ENCODE results near the gene STRADB.
"Not testable (repeated sequence)": the region's sequence is repeated elsewhere in the genome, so short reads cannot be mapped to it uniquely, and the experiment has no call there.

STRADB gene, protein sequence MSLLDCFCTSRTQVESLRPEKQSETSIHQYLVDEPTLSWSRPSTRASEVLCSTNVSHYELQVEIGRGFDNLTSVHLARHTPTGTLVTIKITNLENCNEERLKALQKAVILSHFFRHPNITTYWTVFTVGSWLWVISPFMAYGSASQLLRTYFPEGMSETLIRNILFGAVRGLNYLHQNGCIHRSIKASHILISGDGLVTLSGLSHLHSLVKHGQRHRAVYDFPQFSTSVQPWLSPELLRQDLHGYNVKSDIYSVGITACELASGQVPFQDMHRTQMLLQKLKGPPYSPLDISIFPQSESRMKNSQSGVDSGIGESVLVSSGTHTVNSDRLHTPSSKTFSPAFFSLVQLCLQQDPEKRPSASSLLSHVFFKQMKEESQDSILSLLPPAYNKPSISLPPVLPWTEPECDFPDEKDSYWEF

DNA sequence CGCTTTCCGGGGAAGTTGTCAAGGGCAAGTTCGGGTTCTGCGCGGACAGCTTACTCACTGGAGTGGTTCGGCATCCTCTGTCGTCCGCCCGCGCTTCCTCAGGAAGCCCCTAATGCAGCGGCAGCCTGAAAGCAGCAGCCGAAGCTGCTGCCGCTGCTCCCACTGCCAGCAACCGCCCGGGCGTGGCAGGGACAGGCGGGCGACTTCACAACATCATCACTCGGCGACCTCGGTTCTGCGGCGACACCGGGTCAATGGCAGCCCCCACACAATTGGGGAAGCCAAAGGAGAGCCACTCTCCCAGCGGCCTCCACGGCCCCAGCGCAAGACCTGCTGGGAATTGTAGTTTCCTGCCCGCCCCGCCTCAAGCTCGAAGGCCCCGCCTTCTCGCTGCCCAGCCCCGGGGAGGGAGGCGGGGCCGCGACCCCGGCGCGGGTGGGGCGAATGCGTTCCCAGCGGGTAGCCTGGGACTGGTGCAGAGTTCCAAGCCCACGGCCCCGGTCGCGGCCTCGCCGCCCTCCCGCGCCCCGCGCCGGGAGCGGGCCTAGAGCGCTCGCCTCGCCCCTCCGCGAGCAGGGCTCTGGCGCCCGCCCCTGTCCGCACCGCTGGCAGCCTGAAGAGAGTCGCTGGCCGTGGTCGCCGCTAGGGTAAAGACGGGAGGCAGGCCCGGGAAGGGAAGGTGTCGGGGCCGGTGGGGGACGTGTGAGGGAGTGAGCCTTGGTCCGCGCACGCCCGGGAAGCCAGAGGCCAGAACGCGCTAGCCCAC is at the start of gene STRADB, which contains the start of gene TRAK2:
Gene STRADB, plus strand, starts transcription at position 449 of the 766 bp plus-strand sequence. CDS start 3,101 bp downstream, outside the sequence.
Gene TRAK2, minus strand, starts transcription at position 167 of the 766 bp plus-strand sequence. CDS start 30,951 bp downstream, outside the sequence.
- DNase-seq (ENCODE audit: low spot score), result peak; percentile 95

DNA sequence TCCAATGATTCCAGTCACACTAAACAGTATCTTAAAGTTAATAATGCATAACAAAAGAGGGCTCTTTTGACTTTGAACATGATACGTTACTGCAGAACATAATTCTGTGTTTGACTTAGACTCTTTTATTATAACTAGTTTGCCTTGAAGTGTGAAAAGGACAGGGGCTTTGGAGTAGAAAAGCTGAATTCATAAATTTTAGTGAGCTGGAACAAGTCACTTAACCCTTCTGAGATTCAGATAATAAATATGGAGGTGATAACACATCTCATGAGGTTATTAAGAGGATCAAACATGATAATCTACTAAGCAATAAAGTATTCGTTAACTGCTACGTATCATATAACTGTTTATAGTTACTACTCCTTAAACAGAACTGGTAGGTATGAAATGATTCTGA is 49.7 kb upstream of the STRADB start:
- DNase-seq (ENCODE audit: low spot score), result no peak

DNA sequence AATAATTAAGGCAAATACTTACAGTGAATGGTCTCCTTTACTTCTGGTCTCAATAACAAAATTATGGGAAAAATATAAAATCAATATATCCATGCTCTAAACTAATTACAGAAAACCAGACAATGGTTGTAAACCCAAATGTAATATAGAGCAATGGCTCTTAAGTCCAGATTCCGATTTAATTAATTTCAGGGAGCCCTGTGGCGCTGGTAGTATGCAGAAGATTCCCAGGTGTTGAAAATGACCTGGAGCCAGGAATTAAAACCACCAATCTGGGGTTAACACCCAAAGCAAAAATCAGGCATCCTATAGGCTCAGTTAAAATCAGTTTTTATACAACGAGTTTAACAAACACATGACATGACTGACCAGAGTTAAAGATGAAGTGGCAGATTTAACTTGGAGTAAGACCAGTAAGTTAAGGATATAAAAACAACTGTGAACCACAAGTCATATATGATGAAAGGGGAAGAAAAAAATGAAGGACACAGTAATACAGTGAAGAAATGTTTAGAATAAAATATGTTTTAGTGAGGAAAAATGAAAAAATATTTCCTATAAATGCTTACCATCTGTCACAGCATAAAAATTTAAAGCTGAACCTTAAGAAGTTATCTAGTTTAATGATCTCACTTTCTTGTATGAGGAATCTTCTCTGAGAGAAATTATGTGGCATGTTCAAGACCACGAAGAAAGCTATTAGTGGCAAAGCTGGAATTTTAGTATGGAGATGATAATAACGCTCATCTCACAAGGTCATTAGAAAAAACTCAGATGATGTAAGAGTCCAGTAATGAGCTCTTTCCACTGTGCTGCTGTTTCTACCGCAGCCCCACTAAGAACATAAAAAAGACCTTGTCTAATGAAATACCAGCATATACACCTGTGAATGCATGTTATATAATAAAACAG is 48.6 kb upstream of the STRADB start:
- DNase-seq (ENCODE audit: low spot score), result no peak

DNA sequence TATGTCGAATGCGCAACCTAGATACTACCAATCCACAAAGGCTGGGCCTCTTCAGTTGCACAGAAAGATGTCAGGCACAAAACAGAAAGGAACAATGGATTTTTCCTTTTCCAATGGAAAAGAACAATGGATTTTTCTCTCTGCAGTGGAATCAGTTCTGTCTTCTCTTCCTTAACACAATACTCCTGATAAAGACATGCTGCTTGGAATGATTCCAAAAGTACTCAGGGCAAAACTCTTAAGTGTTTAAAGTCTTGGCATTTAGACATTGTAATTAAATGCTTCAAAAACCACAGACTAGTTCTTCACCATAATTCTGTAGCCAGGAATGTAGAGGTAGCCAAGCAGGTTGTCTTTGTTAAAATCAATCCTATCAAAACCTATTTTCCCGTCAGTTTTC is 47.7 kb upstream of the STRADB start:
- no peak for DNase-seq (ENCODE audit: low spot score)

DNA sequence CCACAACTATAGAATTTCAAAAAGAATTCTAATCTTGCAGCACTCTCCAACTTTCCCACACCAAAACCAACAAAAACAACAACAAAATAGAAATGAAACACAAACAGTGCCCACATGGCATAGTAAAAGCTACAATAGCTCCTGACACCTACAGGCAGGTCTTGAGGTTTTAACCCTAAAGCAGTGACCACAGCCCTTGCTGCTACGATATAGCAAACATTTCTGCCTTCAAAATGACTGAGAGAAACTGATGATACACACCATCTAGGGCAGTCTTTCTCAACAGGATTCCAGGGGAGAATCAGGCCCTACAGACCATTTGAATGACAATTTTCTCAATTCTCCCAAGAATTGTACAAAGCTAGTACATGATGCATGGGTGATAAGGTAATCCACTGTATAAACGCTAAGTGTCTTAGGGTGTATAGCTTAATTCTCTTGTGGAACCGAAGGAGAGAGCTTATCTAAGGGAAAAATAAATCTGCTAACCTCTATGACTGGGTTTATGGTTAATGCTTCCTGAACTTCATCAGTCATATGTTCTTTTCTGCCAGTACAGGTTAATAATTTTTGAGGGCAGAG is 46.8 kb upstream of the STRADB start:
- no peak for DNase-seq (ENCODE audit: low spot score)

DNA sequence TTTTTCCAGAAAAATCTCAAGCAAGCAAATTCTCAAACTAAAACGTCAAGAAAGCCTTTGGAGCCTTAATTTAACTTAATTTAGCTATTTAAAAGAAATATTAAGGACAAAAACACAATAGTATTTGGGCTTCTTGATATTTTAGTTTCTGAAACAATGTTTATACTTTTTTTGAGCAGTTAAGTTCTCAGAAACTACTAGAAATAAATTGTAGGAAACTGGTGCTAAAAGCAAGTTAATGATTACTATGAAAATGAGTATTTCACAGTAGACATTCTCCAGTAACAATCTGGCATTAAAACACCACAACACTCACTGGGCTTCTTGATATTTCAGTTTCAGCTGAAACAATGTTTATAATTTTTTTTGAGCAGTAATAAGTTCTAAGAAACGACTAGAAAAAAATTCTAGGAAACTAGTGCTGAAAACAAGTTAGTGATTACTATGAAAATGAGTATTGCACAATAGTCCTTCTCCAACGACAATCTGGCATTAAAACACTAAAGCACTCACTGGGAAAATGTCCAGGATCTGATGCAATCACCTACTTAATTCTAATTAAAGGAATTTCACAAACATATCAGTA is 45.4 kb upstream of the STRADB start:
- peak; percentile 51 for DNase-seq (ENCODE audit: low spot score)

DNA sequence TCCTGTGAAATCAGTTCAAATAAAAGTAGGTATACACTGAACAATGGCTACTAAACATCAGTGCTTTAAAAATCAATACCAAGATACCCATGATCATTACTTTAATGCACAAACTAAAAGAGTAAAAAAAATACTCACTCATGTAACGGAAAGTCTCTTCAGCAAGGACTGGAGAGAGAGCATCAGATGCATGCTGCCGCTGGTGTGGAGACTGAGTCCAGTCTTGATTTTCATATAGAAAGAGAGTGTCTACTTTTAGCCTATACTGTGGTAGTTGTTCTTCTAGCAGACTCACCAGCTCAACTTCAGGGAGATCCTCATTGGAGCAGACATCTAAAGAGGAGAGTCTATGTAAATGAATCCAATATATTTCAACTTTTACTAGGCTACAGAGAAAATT is 44.3 kb upstream of the STRADB start:
- DNase-seq (ENCODE audit: low spot score), result no peak

DNA sequence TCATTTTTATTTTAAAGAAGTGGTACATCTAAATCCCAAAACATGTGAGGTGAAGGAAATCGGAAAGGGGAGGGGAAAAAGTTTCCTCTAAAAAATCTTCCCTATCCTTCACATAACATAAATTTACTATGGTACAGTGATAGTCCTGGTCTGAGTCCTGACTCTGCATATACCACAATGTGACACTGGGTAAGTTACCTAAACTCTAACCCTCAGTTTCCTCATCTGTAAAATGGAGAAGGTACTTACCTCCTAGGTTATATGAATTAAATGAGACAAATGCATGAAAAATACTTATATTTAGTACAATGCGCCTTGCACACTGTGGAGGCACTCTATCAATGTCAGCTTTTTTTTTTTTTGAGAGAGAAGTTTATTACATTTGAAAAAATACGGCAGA is 42.6 kb upstream of the STRADB start:
- no peak for DNase-seq (ENCODE audit: low spot score)

DNA sequence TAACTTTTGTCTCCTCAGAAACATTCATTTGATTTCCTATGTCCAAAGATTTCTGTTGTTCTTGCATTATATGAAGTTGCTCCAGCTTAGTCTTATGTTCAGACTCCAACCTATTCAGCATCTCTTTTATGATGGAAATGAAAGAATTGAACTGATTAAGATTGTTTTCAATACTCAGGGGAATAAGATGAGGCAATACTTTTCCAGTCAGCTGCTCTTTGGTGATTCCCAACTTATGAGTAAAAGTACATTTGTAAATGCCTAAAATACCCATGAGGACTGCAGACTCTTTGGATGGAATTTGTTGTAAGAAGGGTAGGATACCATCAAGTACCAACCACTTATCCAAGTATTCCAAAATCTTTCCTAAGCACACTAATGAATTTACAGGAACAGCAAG is 40.1 kb upstream of the STRADB start:
- no peak for DNase-seq (ENCODE audit: low spot score)

DNA sequence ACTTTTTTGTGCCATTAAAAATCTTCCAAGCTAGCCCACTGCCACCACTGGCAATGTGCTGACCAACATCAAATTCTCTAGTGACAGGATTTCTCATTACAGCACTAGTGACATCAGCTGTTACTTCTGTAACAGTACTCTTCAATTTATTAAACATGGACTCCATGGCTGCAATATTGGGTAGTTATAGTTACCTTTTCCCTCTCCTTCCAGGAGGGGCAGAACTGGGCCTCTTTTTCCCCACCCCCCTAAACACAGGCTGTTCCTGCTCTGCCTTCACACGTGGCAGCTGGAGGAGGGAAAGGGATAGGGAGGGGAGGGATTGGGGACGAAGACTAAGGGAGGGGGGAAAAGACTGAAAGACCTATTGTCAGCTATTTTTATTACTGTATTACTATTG is 38.4 kb upstream of the STRADB start:
- no peak for DNase-seq (ENCODE audit: low spot score)

DNA sequence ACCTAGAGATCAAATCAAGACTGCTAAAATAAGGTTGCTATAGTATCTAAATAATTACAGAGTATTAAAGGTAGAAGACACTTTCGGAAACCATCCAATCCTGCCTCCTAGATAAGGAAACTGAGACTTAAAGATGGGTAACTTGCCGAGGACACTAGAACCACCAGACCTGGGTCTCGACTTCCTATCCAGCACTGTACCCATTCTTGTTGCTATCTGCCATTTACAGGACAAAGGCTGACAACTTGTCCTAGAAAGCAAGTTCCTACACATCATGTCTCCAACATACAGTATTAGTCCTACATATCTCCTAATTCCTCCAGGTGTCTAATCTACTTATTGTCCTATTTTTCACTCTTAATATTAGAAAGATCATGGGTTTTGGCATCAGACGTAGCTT is 38.0 kb upstream of the STRADB start:
- DNase-seq (ENCODE audit: low spot score), result no peak

DNA sequence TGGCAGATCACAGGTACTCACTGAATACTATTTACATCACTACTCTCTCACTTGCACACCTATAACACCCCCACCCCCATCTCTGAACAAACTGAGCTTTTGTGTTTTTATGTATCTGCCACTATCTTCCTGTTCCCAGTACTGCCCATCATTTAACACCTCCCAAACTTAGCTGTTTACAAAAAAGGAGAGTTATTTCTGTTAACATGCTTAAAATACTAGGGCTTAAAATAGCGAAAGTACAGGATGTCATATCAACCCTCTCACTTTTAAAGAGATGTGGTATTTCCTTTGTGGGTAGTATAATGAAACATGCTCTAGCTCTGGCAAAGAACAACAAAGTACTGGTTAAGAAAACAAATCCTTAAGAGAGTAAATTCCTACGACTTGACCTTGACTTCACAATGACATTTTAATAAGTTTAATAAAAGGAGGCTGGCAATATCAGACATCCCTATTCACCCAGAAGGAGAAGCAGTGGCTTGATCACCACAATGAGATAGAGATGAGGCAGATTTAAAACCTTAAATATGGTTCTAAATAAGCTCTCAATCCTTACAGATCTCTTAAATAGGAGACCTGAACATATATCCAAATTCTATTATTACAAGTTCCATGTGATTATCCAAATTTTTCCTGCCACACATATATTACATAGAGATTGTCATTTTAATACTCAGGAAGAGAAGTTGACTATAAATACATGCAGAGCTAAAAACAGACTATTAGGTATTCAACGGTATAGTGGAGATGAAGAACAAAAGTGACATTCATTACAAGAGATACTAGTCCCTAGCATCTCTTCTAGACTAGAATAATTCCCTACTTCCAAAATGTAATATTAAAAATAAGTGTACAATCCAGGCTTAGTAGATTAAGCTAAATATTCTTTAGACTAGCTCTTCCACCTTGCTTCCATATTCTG is 37.2 kb upstream of the STRADB start:
- DNase-seq (ENCODE audit: low spot score), result no peak

DNA sequence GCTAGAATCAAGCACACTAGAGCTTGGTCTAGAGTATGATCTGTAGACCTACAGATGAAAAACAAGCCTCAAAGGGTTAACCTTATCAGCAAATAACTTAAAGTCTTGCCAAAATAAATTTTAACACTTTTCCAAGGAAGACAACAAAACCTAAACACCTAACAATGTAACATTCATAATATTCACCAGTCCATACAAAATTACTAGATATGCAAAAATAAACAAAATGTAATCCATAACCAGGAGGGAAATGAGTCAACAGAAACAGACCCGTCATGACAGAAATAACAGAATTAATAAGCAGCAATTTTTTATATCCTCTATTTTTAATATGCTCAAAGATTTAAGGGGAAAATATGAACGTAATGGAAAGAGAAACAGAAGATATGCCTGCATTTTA is 36.4 kb upstream of the STRADB start:
- no peak for DNase-seq (ENCODE audit: low spot score)

DNA sequence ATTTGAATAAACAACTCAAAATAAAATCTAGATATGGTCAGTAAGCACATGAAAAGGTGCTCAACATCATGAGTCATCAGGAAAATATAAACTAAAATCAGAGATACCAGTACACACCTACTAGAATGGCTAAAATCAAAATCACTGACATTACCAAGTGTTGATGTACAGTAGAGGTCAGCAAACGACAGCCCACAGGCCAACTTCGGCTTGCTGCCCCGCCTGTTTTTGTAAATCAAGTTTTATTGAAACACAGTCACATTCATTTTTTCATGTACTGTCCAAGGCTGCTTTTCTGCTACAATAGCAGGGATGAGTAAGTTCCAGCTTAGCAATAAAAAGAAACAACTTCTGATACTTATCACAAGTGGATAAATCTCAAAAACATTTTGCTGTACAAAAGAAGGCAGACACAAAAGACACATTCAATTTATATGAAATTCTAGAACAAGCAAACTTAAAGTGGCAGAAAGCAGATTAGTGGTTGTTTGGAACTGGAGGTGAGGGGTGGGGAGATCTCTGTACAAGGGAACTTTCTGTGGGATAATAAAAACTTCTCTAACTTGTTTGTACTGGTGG is 32.4 kb upstream of the STRADB start:
- no peak for DNase-seq (ENCODE audit: low spot score)

DNA sequence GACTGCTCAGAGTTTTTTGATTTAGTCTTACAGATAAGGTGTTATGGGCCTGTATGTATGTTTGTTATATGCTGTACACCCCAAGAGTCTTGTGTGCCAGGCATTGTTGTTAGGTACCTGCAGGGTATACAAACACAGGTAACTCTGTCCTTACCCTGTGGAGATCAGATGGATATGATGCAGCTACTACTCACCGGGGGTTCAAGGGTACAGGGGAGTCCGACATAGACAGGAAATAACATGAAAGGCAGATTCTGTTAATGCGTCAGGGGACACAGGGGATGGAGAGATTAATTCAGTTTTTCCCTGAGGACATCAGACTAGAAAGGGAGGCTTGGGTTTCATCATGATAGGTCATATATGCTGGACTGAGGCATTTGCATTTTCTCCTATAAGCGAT is 31.6 kb upstream of the STRADB start:
- DNase-seq (ENCODE audit: low spot score), result no peak

DNA sequence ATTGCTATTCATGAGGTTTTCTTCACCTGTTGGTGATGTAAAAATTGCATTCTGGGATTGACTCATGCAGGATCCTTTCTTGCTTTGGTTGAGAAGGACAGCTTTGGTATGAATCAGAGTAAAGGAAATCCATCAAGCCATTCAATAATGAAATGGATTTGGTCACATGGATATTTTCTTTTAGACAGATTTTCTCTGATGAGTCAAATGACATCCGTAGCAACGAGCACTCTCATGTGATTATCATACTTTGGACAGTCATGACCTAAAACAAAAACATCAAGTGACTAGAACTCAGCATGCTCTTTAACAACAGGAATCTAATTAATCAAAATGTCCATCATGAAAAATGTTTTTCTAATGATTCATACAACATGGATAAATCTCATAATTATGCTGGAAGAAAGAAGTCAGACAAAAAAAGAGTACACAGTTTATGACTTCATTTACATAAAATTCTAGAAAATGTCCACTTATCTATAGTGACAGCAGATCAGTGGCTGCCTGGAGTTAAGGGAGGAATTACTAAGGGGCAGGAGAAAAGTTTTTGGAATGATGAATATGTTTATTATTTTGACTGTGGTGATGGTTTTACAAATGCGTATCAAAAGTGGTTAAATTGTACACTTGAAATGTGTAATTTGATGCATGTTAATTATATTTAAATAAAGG is 31.0 kb upstream of the STRADB start:
- DNase-seq (ENCODE audit: low spot score), result peak; percentile 83

DNA sequence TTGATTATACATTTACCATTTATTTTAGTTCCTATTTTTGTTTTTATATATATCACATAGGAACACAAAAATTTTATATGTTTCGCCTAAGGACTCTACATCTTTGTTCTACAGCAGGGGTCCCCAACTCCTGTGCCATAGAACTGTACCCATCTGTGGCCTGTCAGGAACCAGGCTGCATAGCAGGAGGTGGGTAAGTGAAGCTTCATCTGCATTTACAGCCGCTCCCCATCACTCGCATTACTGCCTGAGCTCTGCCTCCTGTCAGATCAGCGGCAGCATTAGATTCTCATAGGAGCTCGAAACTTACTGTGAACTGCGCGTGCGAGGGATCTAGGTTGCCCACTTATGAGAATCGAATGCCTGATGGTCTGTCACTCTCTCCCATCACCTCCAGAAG is 25.6 kb upstream of the STRADB start:
- no peak for DNase-seq (ENCODE audit: low spot score)

DNA sequence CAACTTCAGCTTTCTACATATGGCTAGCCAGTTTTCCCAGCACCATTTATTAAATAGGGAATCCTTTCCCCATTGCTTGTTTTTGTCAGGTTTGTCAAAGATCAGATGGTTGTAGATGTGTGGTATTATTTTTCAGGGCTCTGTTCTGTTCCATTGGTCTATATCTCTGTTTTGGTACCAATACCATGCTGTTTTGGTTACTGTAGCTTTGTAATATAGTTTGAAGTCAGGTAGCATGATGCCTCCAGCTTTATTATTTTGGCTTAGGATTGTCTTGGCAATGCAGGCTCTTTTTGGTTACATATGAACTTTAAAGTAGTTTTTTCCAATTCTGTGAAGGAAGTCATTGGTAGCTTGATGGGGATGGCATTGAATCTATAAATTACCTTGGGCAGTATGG is 23.2 kb upstream of the STRADB start:
- not testable (repeated sequence) for DNase-seq (ENCODE audit: low spot score)

DNA sequence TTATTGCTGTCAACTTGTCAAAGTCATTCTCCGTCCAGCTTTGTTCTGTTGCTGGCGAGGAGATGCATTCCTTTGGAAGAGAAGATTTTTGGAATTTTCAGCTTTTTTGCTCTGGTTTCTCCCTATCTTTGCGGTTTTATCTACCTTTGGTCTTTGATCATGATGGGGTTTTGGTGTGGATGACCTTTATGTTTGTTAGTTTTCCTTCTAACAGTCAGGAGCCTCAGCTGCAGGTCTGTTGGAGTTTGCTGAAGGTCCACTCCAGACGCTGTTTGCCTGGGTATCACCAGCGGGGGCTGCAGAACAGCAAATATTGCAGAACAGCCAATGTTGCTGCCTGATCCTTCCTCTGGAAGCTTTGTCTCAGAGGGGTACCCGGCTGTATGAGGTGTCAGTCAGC is 21.7 kb upstream of the STRADB start:
- not testable (repeated sequence) for DNase-seq (ENCODE audit: low spot score)

All from COLO829 (cell line).